Adrenal gland (tissue), 5 donors: ENCODE results near the gene KCNAB2.

ENCODE experiments used
- CTCF ChIP-seq, 6 experiments: fragments of 450-650 bp in 4 of 6; fragments of 200-600 bp in 2 of 6; sonication (generic) in 1 of 6; IDR thresholded peaks; 1 replicate in 5 of 6; 2 replicates in 1 of 6; pipeline versions ENCODE4 v1.5.1 to v1.8.0; 2016 to 2021; ENCODE audit warnings: antibody characterized with exemption in 6 of 6, mild to moderate bottlenecking in 2 of 6, moderate library complexity in 1 of 6
- POLR2A ChIP-seq, 2 donors: fragments of 450-650 bp; IDR thresholded peaks; one replicate each; pipeline ENCODE4 v1.6.1; 2017; ENCODE audit warnings: antibody characterized with exemption in 2 of 2, mild to moderate bottlenecking in 2 of 2, moderate library complexity in 1 of 2
- donor health status: DM: no; HTN: no; CAD: no.

GRCh38 chr1:6142036-6142621 is 96.4 kb downstream of the KCNAB2 start:
- no peak for TF ChIP-seq POLR2A (IDR thresholded peaks at IDR 0.05)
- no peak for TF ChIP-seq CTCF (IDR thresholded peaks at IDR 0.05)
